Transverse colon (tissue), 4 donors: ENCODE data around the gene LAMC2. TPM values are rescaled to one million over a fixed set of nuclear protein-coding genes. Genes with fewer than 3 reads are reported as not detected.
A peak's percentile ranks its signal among the peaks of the same experiment; 100 is the strongest.

Experiments used
- DNase-seq: peaks from one replicate; pipeline ENCODE4 v3.0.0-alpha.2; 2019
- H3K27ac ChIP-seq, 4 donors: fragments of 200-600 bp; sonication (generic); 2 replicates each; pipeline ENCODE4 v1.5.1; 2016 to 2018; ENCODE audit warnings: inconsistent platforms in 4 of 4
- H3K27me3 ChIP-seq: fragments of 200-600 bp; sonication (generic); 2 replicates; pipeline ENCODE4 v1.5.1; 2017; ENCODE audit warnings: inconsistent platforms
- H3K36me3 ChIP-seq, 4 donors: fragments of 200-600 bp; sonication (generic); 2 replicates each; pipeline ENCODE4 v1.5.1; 2017 to 2019; ENCODE audit warnings: inconsistent platforms in 4 of 4
- H3K4me1 ChIP-seq, 4 donors: fragments of 200-600 bp; sonication (generic); 2 replicates each; pipeline ENCODE4 v1.5.1; 2017 to 2020; ENCODE audit warnings: inconsistent platforms in 4 of 4
- H3K4me3 ChIP-seq, 4 donors: fragments of 200-600 bp; sonication (generic); 1 replicate in 1 of 4; 2 replicates in 3 of 4; pipeline versions ENCODE4 v1.5.1 to v1.6.1; 2017 to 2019; ENCODE audit warnings: inconsistent platforms in 4 of 4
- H3K9me3 ChIP-seq, 2 donors: fragments of 200-600 bp; sonication (generic); 2 replicates each; pipeline ENCODE4 v1.5.1; 2017 to 2019; ENCODE audit warnings: inconsistent platforms in 2 of 2
- EP300 ChIP-seq: sonication (generic); formaldehyde crosslinking; IDR thresholded peaks from one replicate; pipeline ENCODE4 v1.6.1; 2017; ENCODE audit warnings: antibody characterized with exemption, low read depth
- POLR2A ChIP-seq: fragments of 450-650 bp; IDR thresholded peaks from one replicate; pipeline ENCODE4 v1.6.1; 2016; ENCODE audit warnings: antibody characterized with exemption, mild to moderate bottlenecking, moderate library complexity
- POLR2AphosphoS5 ChIP-seq, 3 donors: sonication (generic); formaldehyde crosslinking; IDR thresholded peaks; one replicate each; pipeline ENCODE4 v1.6.1; 2016; ENCODE audit warnings: antibody characterized with exemption in 3 of 3
- WGBS, 2 donors: methylation state at CpG; one replicate each; pipeline ENCODE4 v1.1.5; 2018; ENCODE audit warnings: low coverage in 1 of 2; 5-methylcytosine and 5-hydroxymethylcytosine counted together
- in situ Hi-C, 4 donors: fragments of 200-750 bp; cut with MboI; loops; one replicate each; pipeline versions ENCODE4 v1.15.0 to v1.15.1; 2017; ENCODE audit warnings: low sequenced_read_pairs in 3 of 4, low pct_ligation_motif_present in 1 of 4, low pct_unique_long_range_greater_than_20kb in 1 of 4
- intact Hi-C: fragments of 100-400 bp; cut with DNase I; formaldehyde crosslinking; loops from one replicate; pipeline ENCODE4 v1.15.1; 2023; ENCODE audit warnings: low total_unique reads
- total RNA-seq, 4 donors: library from RNA; depleted of rRNA; stranded (reverse); fragments of >200 nt; gene quantifications; one replicate each; pipeline ENCODE4 v1.1.0, GENCODE V29; 2016
- TF ChIP-seq, protein P1 (sequence below), 5 experiments: fragments of 200-600 bp in 3 of 5; fragments of 450-650 bp in 2 of 5; sonication (generic) in 3 of 5; IDR thresholded peaks; 1 replicate in 2 of 5; 2 replicates in 3 of 5; pipeline ENCODE4 v1.5.1; 2016 to 2017; ENCODE audit warnings: antibody characterized with exemption in 5 of 5, inconsistent platforms in 3 of 5, mild to moderate bottlenecking in 2 of 5, moderate library complexity in 1 of 5

The LAMC2 gene
- total RNA-seq, 4 donors from 2014 or later = 9.7 to 25.9 (median 16.1) TPM

DNA sequence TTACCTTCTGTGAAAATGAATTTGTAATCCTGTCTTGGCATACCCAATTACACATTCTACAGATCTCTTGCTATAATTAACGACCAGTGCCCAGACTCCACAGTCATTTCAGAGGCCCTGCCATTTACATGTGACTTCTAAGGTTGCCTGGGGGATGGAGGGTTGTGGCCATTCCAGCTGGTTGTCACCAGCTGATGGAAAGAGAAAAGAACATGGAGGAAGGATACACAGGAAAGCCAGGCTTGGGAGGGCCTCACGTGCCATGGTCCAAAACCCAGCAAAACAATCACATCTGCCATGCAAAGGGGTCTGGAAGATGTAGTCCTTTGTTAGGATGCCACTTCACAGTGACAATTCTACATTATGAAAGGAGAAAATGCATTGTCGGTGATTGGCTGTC lies 59.3 kb downstream of the LAMC2 start:
- no peak overlapping the region for H3K4me3 ChIP-seq
- whole genome bisulfite sequencing, 2 donors = 80 to 84% methylated on average over 1 to 3 of the region's 3 CpGs
- H3K36me3 ChIP-seq = no peaks in the 10 kb centered on the region
- no peak for TF ChIP-seq EP300
- TF ChIP-seq, protein P1, sequence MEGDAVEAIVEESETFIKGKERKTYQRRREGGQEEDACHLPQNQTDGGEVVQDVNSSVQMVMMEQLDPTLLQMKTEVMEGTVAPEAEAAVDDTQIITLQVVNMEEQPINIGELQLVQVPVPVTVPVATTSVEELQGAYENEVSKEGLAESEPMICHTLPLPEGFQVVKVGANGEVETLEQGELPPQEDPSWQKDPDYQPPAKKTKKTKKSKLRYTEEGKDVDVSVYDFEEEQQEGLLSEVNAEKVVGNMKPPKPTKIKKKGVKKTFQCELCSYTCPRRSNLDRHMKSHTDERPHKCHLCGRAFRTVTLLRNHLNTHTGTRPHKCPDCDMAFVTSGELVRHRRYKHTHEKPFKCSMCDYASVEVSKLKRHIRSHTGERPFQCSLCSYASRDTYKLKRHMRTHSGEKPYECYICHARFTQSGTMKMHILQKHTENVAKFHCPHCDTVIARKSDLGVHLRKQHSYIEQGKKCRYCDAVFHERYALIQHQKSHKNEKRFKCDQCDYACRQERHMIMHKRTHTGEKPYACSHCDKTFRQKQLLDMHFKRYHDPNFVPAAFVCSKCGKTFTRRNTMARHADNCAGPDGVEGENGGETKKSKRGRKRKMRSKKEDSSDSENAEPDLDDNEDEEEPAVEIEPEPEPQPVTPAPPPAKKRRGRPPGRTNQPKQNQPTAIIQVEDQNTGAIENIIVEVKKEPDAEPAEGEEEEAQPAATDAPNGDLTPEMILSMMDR (IDR thresholded peaks at IDR 0.05) = no peak
- no peak for TF ChIP-seq POLR2A
- TF ChIP-seq POLR2AphosphoS5 (IDR thresholded peaks at IDR 0.05) = no peak
- intact Hi-C loops = no loop called here
- no peak for DNase-seq
- in situ Hi-C loops = loop anchor here in 3 of 4 donors (25.0 kb wide), 1 partner anchor 283 kb away; the partner anchor contains the start of gene SHCBP1L (in 3 of the 3)
- H3K9me3 ChIP-seq = no peaks in the 10 kb centered on the region
- H3K27ac ChIP-seq = peak overlapping the region in 3 of 4 donors; percentile 17 to 37 (median 19)
- H3K27me3 ChIP-seq = no peaks in the 10 kb centered on the region
- no peaks in the 10 kb centered on the region for H3K4me1 ChIP-seq

DNA sequence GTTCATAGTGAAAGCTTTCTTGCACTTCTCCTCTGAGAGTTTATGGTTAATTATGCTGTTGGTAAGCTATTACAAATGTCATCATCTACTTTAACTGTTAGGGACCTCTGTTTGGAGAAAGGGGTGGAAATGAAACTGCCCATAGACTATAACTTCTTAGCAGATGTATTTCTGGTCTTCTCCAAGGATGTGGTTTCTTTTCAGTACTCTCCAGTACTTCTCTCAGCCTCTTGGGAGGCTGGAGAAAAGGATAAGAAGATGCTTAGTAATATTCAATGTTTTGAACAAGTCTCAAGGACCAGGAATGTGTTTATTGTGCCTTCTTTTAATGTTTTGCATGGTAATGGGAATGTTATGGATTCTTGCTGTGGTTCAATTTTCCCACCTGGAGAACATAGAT lies 60.4 kb downstream of the LAMC2 start:
- in situ Hi-C loops (loop anchor here in 3 of 4 donors (25.0 kb wide), 1 partner anchor 284 kb away; the partner anchor contains the start of gene SHCBP1L (in 3 of the 3)), intact Hi-C loops (no loop called here)
- DNase-seq = no peak

DNA sequence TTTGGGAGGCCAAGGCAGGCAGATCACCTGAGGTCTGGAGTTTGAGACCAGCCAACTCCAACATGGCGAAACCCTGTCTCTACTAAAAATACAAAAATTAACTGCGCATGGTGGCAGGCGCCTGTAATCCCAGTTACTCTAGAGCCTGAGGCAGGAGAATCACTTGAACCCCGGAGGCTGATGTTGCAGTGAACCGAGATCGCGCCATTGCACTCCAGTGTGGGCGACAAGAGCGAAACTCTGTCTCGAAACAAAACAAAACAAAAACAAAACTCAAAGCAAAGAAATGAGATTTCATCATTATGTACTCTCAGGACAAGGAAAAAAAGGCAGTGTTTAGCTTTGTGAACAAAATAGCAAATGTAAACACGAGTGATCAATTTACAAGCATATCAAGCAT lies 61.0 kb downstream of the LAMC2 start:
- no peaks in the 10 kb centered on the region for H3K27me3 ChIP-seq
- TF ChIP-seq EP300 = no peak
- TF ChIP-seq POLR2AphosphoS5 (IDR thresholded peaks at IDR 0.05) = no peak
- TF ChIP-seq, protein P1 (IDR thresholded peaks at IDR 0.05) = no peak
- no peak for TF ChIP-seq POLR2A
- WGBS, 2 donors = 88 to 94% methylated on average over 4 to 11 of the region's 11 CpGs
- no peaks in the 10 kb centered on the region for H3K4me1 ChIP-seq
- no peak overlapping the region for H3K4me3 ChIP-seq
- H3K36me3 ChIP-seq = no peaks in the 10 kb centered on the region
- H3K27ac ChIP-seq = no peak overlapping the region
- DNase-seq = no peak
- no peaks in the 10 kb centered on the region for H3K9me3 ChIP-seq
- intact Hi-C loops (no loop called here), in situ Hi-C loops (loop anchor here in 3 of 4 donors (25.0 kb wide), 1 partner anchor 285 kb away; the partner anchor contains the start of gene SHCBP1L (in 3 of the 3))

More for the DNA sequence above, 60.4 kb downstream of the LAMC2 start:
- H3K9me3 ChIP-seq = no peaks in the 10 kb centered on the region
- H3K27ac ChIP-seq = no peak overlapping the region
- H3K27me3 ChIP-seq = no peaks in the 10 kb centered on the region
- no peaks in the 10 kb centered on the region for H3K36me3 ChIP-seq
- TF ChIP-seq, protein P1 (IDR thresholded peaks at IDR 0.05) = no peak
- TF ChIP-seq EP300 (no peak), POLR2AphosphoS5 (IDR thresholded peaks at IDR 0.05) (no peak), POLR2A (no peak)
- no peaks in the 10 kb centered on the region for H3K4me1 ChIP-seq
- H3K4me3 ChIP-seq = no peak overlapping the region

DNA sequence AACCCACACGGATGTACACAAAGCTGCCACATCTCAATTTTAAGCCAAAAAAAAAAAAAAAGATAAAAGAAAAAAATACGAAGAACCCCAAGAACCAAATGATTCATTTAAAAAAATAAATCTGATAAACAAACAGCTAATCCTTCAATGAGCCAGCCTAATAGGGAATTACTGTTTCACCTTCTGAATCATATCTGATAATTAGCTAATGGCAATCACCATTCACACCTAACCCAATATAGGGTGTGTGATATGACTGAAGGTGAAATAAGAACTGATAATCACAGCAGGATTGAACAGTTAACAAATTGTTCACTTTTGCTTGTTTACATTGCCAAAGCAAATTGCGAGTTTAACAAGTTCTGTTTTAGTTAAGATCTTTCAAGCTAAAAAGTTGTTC lies 61.4 kb downstream of the LAMC2 start:
- 77 to 78% methylated on average over 3 of the region's 3 CpGs for WGBS, 2 donors
- TF ChIP-seq POLR2AphosphoS5 (IDR thresholded peaks at IDR 0.05) (no peak), EP300 (no peak), POLR2A (no peak)
- TF ChIP-seq, protein P1 (IDR thresholded peaks at IDR 0.05) = no peak
- Histone ChIP-seq H3K9me3 (no peaks in the 10 kb centered on the region), H3K4me3 (no peak overlapping the region), H3K27me3 (no peaks in the 10 kb centered on the region), H3K36me3 (no peaks in the 10 kb centered on the region), H3K27ac (no peak overlapping the region), H3K4me1 (no peaks in the 10 kb centered on the region)
- in situ Hi-C loops = loop anchor here in 3 of 4 donors (25.0 kb wide), 1 partner anchor 285 kb away; the partner anchor contains the start of gene SHCBP1L (in 3 of the 3)
- intact Hi-C loops = no loop called here
- no peak for DNase-seq
